ENCODE measurements around the gene EIF2D. TPM values are rescaled to one million over a fixed set of nuclear protein-coding genes. Genes with fewer than 3 reads are reported as not detected.

EIF2D gene
- total and polyA plus RNA-seq, 4 donors: 14.7 to 30.0 (median 22.1) TPM

DNA sequence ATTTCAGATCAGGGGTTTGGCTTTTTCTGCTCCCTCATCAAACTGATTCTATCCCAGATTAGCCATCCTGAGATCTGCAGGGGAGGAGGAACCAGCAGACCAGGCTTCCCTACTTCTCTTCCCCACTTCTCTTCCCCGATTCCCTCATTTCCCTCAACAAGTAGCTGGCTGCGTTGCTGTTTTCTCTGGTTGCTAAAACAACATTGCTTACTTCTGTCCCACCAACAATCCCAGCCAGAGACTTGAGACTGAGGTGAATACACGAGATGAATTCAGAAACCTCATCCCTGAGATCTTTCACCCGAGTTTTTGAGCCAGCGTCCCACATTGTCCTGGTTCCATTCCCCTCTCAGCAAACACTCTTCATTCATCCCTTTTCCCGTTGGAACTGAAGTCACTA, 45.5 kb upstream of the EIF2D start (continued):
- TF ChIP-seq, protein P1, sequence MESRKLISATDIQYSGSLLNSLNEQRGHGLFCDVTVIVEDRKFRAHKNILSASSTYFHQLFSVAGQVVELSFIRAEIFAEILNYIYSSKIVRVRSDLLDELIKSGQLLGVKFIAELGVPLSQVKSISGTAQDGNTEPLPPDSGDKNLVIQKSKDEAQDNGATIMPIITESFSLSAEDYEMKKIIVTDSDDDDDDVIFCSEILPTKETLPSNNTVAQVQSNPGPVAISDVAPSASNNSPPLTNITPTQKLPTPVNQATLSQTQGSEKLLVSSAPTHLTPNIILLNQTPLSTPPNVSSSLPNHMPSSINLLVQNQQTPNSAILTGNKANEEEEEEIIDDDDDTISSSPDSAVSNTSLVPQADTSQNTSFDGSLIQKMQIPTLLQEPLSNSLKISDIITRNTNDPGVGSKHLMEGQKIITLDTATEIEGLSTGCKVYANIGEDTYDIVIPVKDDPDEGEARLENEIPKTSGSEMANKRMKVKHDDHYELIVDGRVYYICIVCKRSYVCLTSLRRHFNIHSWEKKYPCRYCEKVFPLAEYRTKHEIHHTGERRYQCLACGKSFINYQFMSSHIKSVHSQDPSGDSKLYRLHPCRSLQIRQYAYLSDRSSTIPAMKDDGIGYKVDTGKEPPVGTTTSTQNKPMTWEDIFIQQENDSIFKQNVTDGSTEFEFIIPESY (IDR thresholded peaks at IDR 0.05): no peak
- TF ChIP-seq YY1 (IDR thresholded peaks at IDR 0.05): no peak
- TF ChIP-seq SP1 (IDR thresholded peaks at IDR 0.05): no peak
- TF ChIP-seq, protein P2, sequence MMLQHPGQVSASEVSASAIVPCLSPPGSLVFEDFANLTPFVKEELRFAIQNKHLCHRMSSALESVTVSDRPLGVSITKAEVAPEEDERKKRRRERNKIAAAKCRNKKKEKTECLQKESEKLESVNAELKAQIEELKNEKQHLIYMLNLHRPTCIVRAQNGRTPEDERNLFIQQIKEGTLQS (IDR thresholded peaks at IDR 0.05): no peak
- TF ChIP-seq, protein P3, sequence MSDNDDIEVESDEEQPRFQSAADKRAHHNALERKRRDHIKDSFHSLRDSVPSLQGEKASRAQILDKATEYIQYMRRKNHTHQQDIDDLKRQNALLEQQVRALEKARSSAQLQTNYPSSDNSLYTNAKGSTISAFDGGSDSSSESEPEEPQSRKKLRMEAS (IDR thresholded peaks at IDR 0.05): no peak
- no peak for TF ChIP-seq HNF4G (IDR thresholded peaks at IDR 0.05)
- TF ChIP-seq, protein P4, sequence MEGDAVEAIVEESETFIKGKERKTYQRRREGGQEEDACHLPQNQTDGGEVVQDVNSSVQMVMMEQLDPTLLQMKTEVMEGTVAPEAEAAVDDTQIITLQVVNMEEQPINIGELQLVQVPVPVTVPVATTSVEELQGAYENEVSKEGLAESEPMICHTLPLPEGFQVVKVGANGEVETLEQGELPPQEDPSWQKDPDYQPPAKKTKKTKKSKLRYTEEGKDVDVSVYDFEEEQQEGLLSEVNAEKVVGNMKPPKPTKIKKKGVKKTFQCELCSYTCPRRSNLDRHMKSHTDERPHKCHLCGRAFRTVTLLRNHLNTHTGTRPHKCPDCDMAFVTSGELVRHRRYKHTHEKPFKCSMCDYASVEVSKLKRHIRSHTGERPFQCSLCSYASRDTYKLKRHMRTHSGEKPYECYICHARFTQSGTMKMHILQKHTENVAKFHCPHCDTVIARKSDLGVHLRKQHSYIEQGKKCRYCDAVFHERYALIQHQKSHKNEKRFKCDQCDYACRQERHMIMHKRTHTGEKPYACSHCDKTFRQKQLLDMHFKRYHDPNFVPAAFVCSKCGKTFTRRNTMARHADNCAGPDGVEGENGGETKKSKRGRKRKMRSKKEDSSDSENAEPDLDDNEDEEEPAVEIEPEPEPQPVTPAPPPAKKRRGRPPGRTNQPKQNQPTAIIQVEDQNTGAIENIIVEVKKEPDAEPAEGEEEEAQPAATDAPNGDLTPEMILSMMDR (IDR thresholded peaks at IDR 0.05; ENCODE audit: low read depth, low read length, missing input control): no peak
- no peak for TF ChIP-seq HNF4A (conservative IDR thresholded peaks at IDR 0.05)
- TF ChIP-seq RXRA (IDR thresholded peaks at IDR 0.05): no peak

DNA sequence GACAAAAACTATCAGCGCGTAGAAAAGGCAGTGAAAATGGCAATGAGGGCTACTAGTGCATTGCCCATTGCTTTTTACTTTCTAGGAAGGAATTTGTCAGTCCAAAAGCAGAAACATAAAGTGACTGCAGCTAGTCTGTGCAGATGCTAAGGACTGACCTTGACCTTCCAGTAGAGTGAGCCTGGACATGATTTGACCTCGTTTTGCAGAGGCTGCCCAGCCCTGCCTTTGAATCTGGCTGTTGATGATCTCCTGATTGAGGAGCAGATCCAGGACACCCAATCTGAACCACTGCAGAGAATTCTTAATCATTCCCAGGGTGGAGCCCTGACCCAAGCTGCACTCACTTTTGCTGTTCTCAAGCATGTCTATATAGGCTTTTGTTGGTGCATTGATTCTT, 44.7 kb upstream of the EIF2D start:
- Histone ChIP-seq H3K27me3 (ENCODE audit: control insufficient read depth in 4 of 4, insufficient read depth in 4 of 4, low read length in 3 of 4) (no peaks in the 10 kb centered on the region), H3K4me3 (ENCODE audit: low read depth in 1 of 3, low read length in 3 of 3) (no peak overlapping the region), H3K27ac (ENCODE audit: low read depth in 1 of 2, low read length in 2 of 2) (no peak overlapping the region), H3K36me3 (ENCODE audit: control insufficient read depth in 4 of 4, insufficient read depth in 3 of 4, low read depth in 1 of 4, low read length in 3 of 4) (no peaks in the 10 kb centered on the region), H3K9me3 (ENCODE audit: control insufficient read depth in 4 of 4, low read length in 3 of 4) (no peaks in the 10 kb centered on the region), H3K9ac (ENCODE audit: low read depth in 1 of 2, low read length in 2 of 2) (no peak overlapping the region), H3K4me1 (ENCODE audit: control insufficient read depth in 4 of 4, insufficient read depth in 4 of 4, low read length in 3 of 4) (peaks cover 0 to 16% (median 8%) of the 10 kb centered on the region in 4 donors)
- no peak for DNase-seq (ENCODE audit: low spot score)
- WGBS: 80% methylated on average over 3 of the region's 3 CpGs
- no peak for TF ChIP-seq RXRA (IDR thresholded peaks at IDR 0.05)

DNA sequence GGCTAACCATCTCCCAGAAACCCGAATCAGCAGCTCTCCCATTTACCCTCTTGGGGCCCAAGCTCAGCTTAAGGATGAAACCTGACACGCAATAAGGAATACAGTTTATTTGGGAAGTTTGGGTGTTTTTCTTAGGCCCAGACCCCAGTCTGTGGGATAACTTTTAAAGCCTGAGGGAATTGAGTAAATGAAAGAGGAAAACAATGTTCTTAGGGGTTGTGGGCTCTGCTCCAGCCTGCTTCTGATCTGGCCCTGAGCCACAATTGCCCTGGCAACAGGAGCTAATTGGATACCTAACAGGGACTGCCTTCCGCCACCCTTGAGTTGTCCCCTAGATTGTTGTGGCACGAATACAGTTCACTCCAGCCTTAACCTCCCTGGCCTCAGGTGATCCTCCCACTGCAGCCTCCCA, 43.2 kb upstream of the EIF2D start:
- Histone ChIP-seq H3K4me1 (ENCODE audit: control insufficient read depth in 4 of 4, insufficient read depth in 4 of 4, low read length in 3 of 4) (peaks cover 0 to 16% (median 8%) of the 10 kb centered on the region in 4 donors), H3K27me3 (ENCODE audit: control insufficient read depth in 4 of 4, insufficient read depth in 4 of 4, low read length in 3 of 4) (no peaks in the 10 kb centered on the region), H3K9ac (ENCODE audit: low read depth in 1 of 2, low read length in 2 of 2) (no peak overlapping the region), H3K36me3 (ENCODE audit: control insufficient read depth in 4 of 4, insufficient read depth in 3 of 4, low read depth in 1 of 4, low read length in 3 of 4) (no peaks in the 10 kb centered on the region), H3K27ac (ENCODE audit: low read depth in 1 of 2, low read length in 2 of 2) (no peak overlapping the region), H3K4me3 (ENCODE audit: low read depth in 1 of 3, low read length in 3 of 3) (no peak overlapping the region), H3K9me3 (ENCODE audit: control insufficient read depth in 4 of 4, low read length in 3 of 4) (no peaks in the 10 kb centered on the region)
- WGBS: 93% methylated on average over 4 of the region's 4 CpGs
- TF ChIP-seq NR2F2 (IDR thresholded peaks at IDR 0.05): no peak
- no peak for TF ChIP-seq YY1 (IDR thresholded peaks at IDR 0.05)
- TF ChIP-seq SP1 (IDR thresholded peaks at IDR 0.05): no peak
- TF ChIP-seq JUND (IDR thresholded peaks at IDR 0.05): no peak
- TF ChIP-seq FOXA1 (IDR thresholded peaks at IDR 0.05): no peak
- TF ChIP-seq TAF1 (conservative IDR thresholded peaks at IDR 0.05): no peak
- TF ChIP-seq GABPA (IDR thresholded peaks at IDR 0.05 in 1 of 2, conservative IDR thresholded peaks at IDR 0.05 in 1 of 2): no peak
- no peak for TF ChIP-seq FOXA2 (IDR thresholded peaks at IDR 0.05)
- TF ChIP-seq HNF4A (conservative IDR thresholded peaks at IDR 0.05): no peak
- TF ChIP-seq, protein P3 (IDR thresholded peaks at IDR 0.05): no peak
- DNase-seq (ENCODE audit: low spot score): no peak
